Duodenal mucosa (tissue), 2 donors: Measurements from ENCODE around the gene TSPAN5.

Source experiments
- H3K27ac ChIP-seq: one replicate; pipeline ENCODE4 v1.7.0; 2013; ENCODE audit warnings: low read depth, low read length
- H3K27me3 ChIP-seq, 2 donors: one replicate each; pipeline ENCODE4 v1.7.0; 2013; ENCODE audit warnings: low read length in 2 of 2, control low read depth in 1 of 2; ENCODE audit not compliant: insufficient read depth in 2 of 2, control insufficient read depth in 1 of 2
- H3K36me3 ChIP-seq, 2 donors: one replicate each; pipeline ENCODE4 v1.7.0; 2013; ENCODE audit warnings: low read length in 2 of 2, control low read depth in 1 of 2; ENCODE audit not compliant: insufficient read depth in 2 of 2, control insufficient read depth in 1 of 2
- H3K4me1 ChIP-seq, 2 donors: one replicate each; pipeline ENCODE4 v1.7.0; 2013; ENCODE audit warnings: low read length in 2 of 2, control low read depth in 1 of 2; ENCODE audit not compliant: insufficient read depth in 2 of 2, control insufficient read depth in 1 of 2
- H3K4me3 ChIP-seq, 2 donors: one replicate each; pipeline ENCODE4 v1.7.0; 2013; ENCODE audit warnings: low read length in 2 of 2, low read depth in 1 of 2
- H3K9ac ChIP-seq, 2 donors: one replicate each; pipeline ENCODE4 v1.7.0; 2013; ENCODE audit warnings: low read length in 2 of 2, low read depth in 1 of 2
- H3K9me3 ChIP-seq, 2 donors: one replicate each; pipeline ENCODE4 v1.7.0; 2013; ENCODE audit warnings: low read length in 2 of 2, control low read depth in 1 of 2; ENCODE audit not compliant: control insufficient read depth in 1 of 2

The TSPAN5 gene

DNA sequence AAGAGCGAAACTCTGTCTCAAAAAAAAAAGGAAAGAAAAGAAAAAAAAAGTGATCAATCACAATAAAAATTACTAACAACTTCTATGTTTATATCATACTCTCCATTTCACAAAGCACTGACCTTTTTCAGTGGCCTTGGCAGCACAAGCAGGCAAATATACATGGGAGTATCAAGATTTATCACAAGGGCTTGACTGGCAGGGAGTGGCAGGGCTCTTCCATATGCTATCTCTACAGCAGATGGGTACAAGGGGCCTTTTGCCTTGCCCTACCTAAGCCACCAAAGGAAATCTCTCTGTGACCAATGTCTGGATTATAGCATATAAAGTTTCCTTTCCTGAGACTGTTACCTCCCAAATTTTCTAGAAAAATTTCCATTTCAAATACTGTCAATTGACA is 24.4 kb downstream of the TSPAN5 start:
- Histone ChIP-seq H3K4me3 (no peak overlapping the region), H3K9ac (no peak overlapping the region), H3K36me3 (no peaks in the 10 kb centered on the region), H3K27me3 (no peaks in the 10 kb centered on the region), H3K27ac (no peak overlapping the region), H3K9me3 (no peaks in the 10 kb centered on the region), H3K4me1 (no peaks in the 10 kb centered on the region)

DNA sequence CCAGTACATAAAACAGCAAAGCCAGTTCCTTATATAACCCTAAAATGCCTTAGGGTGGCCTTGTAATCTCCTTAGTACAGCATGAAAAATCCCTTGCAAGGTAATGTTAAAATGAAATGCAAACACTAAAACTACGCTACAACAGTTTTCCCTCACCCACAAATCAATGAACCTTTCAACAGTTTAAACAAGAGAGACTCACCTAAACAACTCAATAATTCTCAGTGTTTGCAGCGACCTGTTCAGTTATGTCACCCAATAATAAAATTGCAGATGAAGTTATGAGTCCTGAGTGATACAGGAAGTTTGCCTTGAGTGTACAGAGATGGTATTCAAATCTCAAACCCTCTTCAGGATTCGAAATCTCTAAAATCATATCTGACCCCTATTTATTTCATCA is 25.3 kb downstream of the TSPAN5 start:
- Histone ChIP-seq H3K27me3 (no peaks in the 10 kb centered on the region), H3K9me3 (no peaks in the 10 kb centered on the region), H3K36me3 (no peaks in the 10 kb centered on the region), H3K4me1 (no peaks in the 10 kb centered on the region), H3K4me3 (no peak overlapping the region), H3K27ac (no peak overlapping the region), H3K9ac (no peak overlapping the region)

DNA sequence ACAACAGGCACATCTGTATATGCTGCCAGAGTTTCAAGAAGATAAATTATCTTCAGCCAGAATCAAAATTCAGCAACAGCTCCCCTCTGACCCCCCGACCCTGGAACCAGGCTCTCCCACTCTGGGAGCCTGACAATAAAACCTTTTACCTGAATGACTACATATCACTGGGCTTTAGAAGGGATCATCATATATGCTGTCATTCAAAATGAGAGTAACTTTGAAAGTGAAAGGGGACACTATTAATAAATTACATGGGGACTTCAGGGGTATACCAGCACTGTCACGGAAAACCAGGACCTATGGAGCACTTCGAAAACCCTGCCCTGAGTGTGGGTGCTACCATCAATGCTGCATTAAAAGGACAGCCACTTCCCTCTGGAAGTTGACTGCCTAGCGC is 26.2 kb downstream of the TSPAN5 start:
- Histone ChIP-seq H3K9me3 (no peaks in the 10 kb centered on the region), H3K27me3 (no peaks in the 10 kb centered on the region), H3K36me3 (no peaks in the 10 kb centered on the region), H3K4me1 (no peaks in the 10 kb centered on the region), H3K4me3 (no peak overlapping the region), H3K9ac (no peak overlapping the region), H3K27ac (no peak overlapping the region)

DNA sequence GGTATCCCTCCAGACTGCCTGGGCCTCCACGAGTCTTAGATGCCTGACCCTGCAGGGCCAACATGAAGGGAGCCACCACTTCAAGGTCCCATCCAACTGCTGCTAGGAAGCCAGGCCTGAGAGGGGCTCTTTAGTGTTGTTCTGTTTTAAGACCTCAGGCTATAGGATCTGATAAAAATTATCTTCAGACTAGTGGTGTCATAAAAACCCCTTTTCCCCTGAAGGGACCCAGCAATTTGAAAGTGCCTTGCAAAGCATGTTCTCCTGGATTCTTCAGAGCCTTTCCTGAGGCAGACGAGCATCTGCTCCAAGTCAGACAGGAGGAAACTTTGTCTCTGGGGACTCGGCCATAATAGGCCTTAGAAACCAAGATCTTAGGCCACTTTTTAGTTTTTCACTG is 26.9 kb downstream of the TSPAN5 start:
- Histone ChIP-seq H3K36me3 (no peaks in the 10 kb centered on the region), H3K27ac (no peak overlapping the region)

DNA sequence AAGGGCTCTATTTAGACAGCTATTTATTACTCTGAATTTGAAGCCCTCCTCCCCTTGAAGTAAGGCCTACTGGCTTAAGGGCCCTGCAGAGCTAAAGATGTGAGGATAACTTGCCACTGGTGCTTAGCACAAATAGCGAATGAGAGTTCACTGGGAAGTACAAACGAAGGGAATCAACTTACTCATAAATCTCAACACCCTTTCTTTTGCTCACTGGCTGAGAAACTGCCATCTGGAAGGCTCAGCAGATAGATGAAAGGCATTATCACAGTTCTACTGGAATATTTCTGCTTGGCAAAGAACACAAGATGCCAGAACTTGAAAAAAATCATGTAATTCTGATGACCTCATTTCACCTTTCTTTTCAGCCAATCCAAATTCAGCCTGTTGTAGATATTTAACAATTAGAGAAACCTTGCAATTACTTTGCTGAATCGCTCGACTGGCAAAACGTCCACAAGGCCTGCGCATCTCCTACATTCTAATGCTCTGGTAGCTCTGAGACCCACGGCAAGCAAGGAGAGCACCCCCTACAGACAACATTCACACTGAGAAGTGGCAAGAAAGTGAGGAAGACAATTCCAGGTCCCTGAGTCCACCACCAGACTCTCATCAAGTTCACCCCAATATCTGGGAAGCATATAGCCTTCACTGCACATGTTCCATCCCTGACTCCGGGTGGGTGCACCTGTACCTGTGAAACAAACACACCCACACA is 27.5 kb downstream of the TSPAN5 start:
- Histone ChIP-seq H3K9ac (no peak overlapping the region), H3K4me3 (no peak overlapping the region), H3K36me3 (no peaks in the 10 kb centered on the region), H3K27me3 (no peaks in the 10 kb centered on the region), H3K27ac (no peak overlapping the region), H3K9me3 (no peaks in the 10 kb centered on the region), H3K4me1 (no peaks in the 10 kb centered on the region)

More for the DNA sequence above, 26.9 kb downstream of the TSPAN5 start:
- no peak overlapping the region for H3K4me3 ChIP-seq
- no peaks in the 10 kb centered on the region for H3K4me1 ChIP-seq
- H3K9ac ChIP-seq, result no peak overlapping the region
- H3K9me3 ChIP-seq, result no peaks in the 10 kb centered on the region
- no peaks in the 10 kb centered on the region for H3K27me3 ChIP-seq

DNA sequence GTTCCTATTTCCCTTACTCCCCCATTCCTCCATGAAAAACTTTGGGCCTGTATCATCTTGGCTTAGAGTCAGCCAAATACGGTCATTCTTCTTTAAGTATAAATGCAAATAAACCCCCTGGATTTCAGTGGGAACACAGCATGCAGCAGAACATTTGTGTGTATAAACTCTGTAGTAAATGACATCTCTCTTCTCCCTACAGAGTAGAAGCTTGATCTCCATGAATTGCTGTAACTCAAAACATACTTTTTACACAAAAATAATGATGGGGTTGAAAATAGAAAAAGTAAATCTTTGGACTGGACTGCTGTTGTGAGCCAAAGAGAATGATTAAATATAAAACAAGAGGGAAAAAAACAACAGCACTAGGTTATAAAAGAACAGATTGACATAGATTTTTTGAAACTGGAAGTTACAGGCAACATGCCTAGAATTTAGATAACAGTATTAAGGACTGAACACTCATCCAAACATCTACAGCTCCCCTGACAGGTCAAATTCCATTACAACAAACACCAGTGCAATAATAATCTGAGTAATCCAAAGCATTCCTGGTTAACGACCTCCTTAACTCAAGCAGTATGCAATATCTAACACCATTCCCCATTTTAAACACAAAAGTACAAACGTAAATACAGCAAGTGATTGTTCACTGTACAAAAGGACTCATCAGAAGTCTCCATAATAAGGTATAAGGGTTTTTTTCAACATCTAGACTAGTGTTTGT is 30.7 kb downstream of the TSPAN5 start:
- H3K27me3 ChIP-seq, result no peaks in the 10 kb centered on the region
- no peaks in the 10 kb centered on the region for H3K36me3 ChIP-seq
- H3K9ac ChIP-seq, result no peak overlapping the region
- H3K4me1 ChIP-seq, result peaks cover 0 to 4% of the 10 kb centered on the region in 2 donors
- H3K27ac ChIP-seq, result no peak overlapping the region
- H3K4me3 ChIP-seq, result no peak overlapping the region
- no peaks in the 10 kb centered on the region for H3K9me3 ChIP-seq

DNA sequence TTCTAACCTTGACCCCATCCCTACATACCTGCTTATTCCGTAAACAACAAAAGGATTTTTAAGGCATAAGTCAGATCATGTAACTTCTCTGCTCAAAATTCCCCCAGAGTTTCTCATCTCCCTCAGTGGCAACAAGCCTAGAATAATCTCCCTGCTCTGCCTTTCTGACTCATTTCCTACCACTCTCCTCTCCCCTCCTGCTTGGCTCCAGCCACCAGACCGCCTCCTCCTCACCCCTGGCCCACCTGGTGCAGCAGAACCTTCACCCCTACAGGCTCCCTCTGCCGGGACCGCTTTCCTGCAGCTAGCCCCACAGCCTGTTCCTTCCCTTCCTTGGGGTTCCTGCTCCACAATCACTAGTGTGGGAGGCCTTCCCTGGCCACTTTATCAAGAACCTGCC is 32.1 kb downstream of the TSPAN5 start:
- Histone ChIP-seq H3K27ac (no peak overlapping the region), H3K4me3 (no peak overlapping the region), H3K9ac (no peak overlapping the region), H3K36me3 (no peaks in the 10 kb centered on the region), H3K4me1 (peaks cover 0 to 4% of the 10 kb centered on the region in 2 donors), H3K9me3 (no peaks in the 10 kb centered on the region), H3K27me3 (no peaks in the 10 kb centered on the region)

DNA sequence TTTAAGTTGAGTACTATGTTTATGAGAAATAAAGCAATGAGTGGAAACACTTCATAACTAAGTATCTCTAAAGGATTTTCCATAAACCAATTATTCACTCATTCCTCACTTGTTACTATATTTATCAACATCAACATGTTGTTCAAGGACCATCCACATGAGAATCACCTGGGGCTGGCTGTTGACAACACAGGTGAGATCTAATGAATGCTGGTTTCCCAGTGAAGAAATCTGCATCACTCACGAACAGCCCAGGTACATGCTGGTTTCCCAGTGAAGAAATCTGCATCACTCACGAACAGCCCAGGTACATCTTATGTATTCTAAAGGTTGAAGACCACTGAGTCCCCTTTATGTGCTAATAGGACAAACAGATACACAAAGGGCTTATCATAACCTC is 32.5 kb downstream of the TSPAN5 start:
- Histone ChIP-seq H3K9me3 (no peaks in the 10 kb centered on the region), H3K9ac (no peak overlapping the region), H3K4me1 (peaks cover 0 to 4% of the 10 kb centered on the region in 2 donors), H3K36me3 (no peaks in the 10 kb centered on the region), H3K27ac (no peak overlapping the region), H3K27me3 (no peaks in the 10 kb centered on the region), H3K4me3 (no peak overlapping the region)

DNA sequence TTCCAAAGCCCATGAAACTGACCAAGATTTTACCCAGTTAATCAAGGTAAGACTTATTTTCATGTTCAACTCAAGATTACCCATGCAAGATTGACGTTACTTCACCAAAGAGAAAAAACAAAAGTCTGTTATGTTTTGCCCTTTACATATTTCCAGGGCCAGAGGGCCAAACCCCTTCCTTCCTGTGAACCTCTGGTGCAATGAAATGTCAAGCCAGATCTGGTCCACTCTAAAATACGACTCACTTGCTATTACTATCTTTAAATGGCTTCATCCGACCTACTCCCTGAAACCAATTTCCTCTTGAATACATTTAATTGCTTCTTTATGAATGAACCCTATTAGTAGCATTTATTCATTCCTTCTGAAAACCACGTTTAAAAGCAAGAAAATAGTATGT is 33.0 kb downstream of the TSPAN5 start:
- no peak overlapping the region for H3K4me3 ChIP-seq
- H3K9ac ChIP-seq, result no peak overlapping the region
- peaks cover 0 to 4% of the 10 kb centered on the region in 2 donors for H3K4me1 ChIP-seq
- H3K27me3 ChIP-seq, result no peaks in the 10 kb centered on the region
- H3K27ac ChIP-seq, result no peak overlapping the region
- no peaks in the 10 kb centered on the region for H3K36me3 ChIP-seq
- no peaks in the 10 kb centered on the region for H3K9me3 ChIP-seq

DNA sequence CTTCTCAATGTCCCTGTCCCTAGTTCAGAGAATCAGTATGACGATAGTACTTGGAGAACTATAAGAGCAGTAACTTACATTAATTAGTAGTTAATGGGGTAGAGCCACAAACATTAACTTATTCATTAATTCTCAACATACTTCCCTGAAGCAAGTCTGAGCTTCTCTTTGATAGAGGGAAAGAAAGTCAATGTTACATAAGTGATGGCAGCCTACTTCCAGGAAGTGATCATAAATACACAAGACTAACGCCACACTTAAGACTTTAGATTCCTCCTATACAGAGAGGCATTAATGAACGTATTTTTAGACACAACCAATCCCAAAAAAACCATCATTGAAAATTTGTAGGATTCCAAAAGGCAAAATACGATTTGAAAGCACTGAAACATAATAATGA is 33.8 kb downstream of the TSPAN5 start:
- Histone ChIP-seq H3K27ac (no peak overlapping the region), H3K4me1 (peaks cover 0 to 4% of the 10 kb centered on the region in 2 donors), H3K9me3 (no peaks in the 10 kb centered on the region), H3K4me3 (no peak overlapping the region), H3K36me3 (no peaks in the 10 kb centered on the region), H3K9ac (no peak overlapping the region), H3K27me3 (no peaks in the 10 kb centered on the region)
